Right lung (tissue), 5 donors: ENCODE results near the gene SIGLEC12. TPM values are rescaled to one million over a fixed set of nuclear protein-coding genes. Genes with fewer than 3 reads are reported as not detected.
"Not testable (repeated sequence)": the region's sequence is repeated elsewhere in the genome, so short reads cannot be mapped to it uniquely, and the experiment has no call there.

Source experiments
- DNase-seq, 2 donors: peaks; one replicate each; pipeline ENCODE4 v3.0.0-alpha.2; 2013
- polyA plus RNA-seq, 5 donors: library from polyadenylated mRNA; unstranded; fragments of 120-200 nt; gene quantifications; one replicate each; pipeline versions ENCODE4 v1.2.1 to v1.2.3, GENCODE V29; 2013; ENCODE audit warnings: inconsistent platforms in 1 of 5, low replicate concordance in 1 of 5; ENCODE audit not compliant: insufficient read length in 5 of 5, insufficient read depth in 1 of 5

Gene SIGLEC12
- polyA plus RNA-seq, 5 donors = 0.28 to 0.49 TPM; not detected in 3

DNA sequence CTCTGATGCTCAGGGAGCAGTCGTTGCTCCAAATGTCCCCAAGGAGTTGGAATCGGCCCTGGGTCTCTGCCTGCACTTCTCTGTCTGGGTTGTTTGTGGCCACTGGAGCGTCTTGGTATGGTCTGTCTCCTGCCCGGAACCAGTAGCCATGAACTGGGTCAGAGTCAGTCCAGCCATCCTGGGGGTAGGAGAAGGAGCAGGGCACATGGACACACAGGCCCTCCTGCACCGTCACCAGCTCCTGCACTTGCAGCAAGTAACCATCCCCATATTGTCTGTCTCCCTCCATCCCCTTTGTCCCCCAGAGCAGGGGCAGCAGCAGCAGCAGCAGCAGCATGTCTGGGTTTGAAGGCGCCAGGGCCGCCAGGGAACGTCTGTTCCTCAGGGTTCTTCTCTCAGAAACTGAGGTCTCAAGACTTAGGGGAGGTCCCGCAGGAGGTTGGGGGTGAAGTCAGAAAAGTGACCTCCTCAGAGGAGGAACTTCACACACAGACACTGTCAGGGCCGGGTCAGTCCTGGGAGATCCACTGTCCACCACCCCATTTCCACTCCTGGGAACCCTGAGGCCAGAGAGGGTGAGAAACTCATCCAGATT is 43.5 kb downstream of the SIGLEC12 start, which contains the start of gene SIGLEC8:
Gene SIGLEC8, minus strand, starts transcription at position 404 of the 595 bp plus-strand sequence. Its CDS starts 67 bp downstream, at position 337.
- DNase-seq = no peak

DNA sequence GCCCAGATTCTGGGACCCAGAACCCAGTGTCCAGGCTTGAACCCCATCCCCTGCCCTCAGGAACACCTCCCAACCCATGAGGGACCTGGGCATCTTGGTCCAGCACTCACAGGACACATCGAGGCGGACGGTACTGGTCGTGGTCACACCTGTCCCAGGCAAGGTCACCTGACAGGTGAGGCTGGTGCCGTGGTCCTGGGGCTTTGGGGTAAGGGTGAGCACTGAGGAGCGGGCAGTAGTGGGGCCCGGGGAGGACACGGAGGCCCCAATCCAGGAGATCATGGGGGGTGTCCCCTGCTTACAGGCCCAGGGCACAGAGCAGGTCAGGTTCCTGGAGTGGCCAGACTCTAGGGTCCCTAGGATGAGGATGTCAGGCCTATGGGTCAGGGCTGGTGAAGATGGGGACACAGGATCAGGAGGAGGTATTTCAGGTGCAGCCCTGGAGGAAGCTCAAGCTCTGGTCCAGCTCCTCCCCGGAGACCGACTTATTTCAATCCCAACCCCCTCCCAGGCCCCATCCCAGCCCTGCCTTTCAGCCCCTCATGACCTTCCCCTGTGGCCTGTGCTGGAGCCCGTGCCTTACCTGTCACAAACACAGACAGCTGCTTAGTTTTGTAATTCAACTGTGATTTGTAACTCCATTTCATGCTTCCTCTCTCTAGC is 44.1 kb downstream of the SIGLEC12 start:
- DNase-seq = no peak

DNA sequence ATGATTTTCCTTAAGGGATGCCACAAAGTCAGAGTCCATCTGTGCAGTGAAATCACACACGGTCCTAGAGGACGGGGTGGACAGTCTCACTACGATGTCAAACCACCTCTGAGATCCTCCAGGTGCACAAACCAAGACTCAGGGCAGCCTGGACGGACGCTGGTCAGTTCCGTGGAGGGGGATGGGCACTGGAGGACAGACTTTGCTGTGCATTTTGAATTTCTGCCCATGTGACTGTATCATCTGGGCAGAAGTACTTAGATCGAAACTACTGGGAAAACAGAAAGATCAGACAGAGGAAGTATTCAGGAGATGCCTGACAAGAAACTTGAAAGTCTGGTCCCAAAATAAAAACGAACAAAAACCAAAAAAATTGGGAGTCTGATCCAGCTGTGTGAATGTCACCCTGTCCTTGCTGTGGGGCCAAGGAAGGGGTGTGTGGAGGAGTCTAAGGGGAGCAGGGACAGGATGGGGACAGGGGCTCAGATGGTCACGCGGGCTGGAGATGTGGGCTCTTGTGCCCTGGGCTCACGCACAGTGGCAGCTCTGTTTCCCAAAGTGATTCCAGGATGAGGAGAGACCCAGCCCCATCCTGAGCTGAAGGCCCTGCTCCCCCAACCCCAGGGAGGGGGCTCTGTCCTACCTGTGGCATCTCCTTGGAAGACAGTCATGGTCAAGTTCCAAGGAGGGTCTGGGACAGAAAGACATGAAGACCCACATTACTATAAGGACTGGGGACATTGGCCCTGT is 44.9 kb downstream of the SIGLEC12 start:
- DNase-seq = no peak

DNA sequence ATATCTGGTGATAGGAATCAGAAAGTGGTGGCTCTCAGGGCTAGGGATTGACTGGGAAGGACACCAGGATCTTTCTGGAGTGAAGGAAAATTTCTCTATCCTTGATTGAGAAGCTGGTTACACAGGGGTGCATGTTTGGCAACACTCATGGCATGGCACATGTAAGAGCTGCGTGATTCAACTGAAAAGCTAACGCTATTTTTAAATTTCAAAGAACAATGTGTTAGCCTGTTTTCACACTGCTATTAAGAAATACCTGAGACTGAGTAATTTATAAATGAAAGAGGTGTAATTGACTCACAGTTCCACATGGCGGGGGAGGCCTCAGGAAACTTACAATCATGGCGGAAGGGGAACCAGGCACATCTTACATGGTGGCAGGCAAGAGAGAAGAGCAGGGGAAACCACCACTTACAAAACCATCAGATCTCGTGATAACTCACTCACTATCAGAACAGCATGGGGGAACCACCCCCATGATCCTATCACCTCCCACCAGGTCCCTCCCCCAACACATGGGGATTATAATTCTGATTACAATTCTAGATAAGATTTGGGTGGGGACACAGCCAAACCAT is 50.8 kb downstream of the SIGLEC12 start:
- DNase-seq = no peak

DNA sequence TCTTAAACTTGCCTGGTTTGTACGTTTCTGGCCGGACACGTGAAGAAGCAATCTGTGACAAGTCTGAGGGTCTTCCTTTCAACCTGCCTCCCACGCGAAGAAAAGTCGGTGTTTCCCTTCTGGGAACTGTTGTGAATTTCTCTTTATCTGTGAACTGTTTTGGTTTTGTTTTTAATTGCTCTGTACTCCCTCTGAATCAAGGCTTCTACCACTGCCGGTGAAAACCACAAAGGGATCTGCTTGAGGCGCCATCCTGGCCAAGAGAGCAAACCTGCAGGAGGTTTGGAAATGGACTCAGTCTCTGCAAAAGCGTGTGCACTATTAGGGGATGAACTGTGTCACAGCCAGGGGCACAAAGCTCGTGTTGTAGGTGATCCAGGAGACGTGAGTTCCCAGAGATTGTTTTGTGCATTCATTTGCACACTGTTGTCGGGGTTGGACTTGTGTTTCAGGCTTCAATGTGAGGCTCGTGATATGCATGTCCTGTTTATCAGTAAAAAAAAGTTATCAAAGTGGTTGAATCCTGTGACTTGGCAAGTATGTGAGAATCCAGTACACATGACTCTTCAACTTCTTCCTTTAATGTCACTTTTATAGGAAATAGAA is 53.1 kb downstream of the SIGLEC12 start:
- no peak for DNase-seq

DNA sequence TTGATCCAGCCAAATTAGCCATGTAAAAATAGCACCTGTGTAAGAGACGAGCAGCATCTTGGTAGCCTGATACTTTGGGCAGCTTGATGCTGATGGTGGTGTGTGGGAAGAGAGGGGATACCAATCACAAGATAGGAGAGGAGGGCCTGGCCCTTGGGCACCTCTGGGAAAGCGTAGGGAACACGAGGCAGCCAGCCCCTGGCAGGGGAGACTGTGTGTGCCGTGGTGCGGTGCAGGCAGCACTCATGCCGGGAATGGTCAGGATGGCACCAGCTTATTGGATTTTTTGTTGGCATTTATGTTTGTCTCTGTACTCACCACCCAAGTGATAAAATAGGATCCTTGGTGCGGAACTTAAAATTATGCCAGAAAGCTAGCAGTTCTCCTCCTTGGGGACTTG is 53.6 kb downstream of the SIGLEC12 start:
- no peak for DNase-seq

DNA sequence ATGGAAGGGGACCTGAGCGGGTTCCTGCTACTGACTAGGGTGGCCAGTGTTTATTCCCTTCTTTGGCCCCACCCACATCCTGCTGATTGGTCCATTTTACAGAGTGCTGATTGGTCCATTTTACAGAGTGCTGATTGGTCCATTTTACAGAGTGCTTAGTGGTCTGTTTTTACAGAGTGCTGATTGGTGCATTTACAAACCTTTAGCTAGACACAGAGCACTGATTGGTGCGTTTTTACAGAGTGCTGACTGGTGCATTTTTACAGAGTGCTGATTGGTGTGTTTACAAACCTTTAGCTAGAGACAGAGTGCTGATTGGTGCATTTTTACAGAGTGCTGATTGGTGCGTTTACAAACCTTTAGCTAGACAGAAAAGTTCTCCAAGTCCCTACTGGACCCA is 54.1 kb downstream of the SIGLEC12 start:
- DNase-seq = not testable (repeated sequence)

DNA sequence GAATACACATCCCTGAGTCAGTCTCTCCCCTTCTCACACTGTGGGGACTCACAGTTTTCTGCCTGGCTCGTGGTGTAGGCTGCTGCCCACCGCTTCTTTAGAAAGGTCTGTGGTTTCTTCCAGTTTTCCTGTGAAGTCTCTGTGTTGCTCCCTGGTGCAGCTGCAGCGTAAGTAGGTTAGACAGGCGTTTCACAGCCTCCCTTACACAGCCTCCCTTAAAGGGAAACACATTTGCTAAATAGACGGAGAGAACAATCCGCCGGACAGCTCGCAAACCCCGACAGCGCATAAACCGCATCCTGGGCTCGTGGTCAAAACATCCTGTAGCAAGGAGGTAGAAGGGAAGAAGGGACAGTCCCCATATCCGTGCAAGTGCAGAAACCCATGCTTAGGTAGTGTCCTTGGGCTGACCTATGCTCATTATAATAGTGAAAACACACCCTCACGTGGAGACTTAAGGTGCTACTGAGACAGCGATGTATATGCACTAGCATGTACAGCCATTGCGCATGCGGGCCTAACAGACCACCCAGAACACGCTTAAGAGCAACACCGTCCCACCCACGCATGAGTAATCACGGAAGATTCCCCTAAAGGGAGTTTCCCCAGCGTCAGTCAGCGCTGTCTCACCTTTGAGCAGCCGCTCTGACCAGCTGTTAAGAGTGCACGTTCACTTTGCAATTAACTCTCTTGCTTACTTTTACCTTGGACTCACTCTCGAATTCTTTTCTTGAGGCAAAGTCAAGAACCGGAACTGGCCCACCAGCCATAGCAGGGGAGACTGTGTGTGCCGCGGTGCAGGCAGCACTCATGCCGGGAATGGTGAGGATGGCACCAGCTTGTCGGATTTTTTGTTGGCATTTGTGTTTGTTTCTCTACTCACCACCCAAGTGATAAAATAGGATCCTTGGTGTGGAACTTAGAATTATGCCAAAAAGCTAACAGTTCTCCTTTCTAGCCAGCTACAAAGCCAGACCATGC is 59.9 kb downstream of the SIGLEC12 start:
- DNase-seq = no peak

Other genes starting within 250 kb of the SIGLEC12 start
- gene IGLON5, start 190.2 kb downstream of the SIGLEC12 start, polyA plus RNA-seq = 1 to 10 TPM in 4 of 5 donors, under 1 TPM in 1; 0.63 to 2.5 (median 2.1) TPM
- 1 to 10 TPM; 3.2 to 5.3 (median 3.8) TPM for gene VSIG10L, start 159.7 kb downstream of the SIGLEC12 start, polyA plus RNA-seq
- 10 to 100 TPM; 37.7 to 56.2 (median 43.0) TPM for gene ETFB, start 135.4 kb downstream of the SIGLEC12 start, polyA plus RNA-seq
- 1 to 10 TPM in 4 of 5 donors, under 1 TPM in 1; 0.83 to 2.2 (median 1.6) TPM for gene CLDND2, start 132.8 kb downstream of the SIGLEC12 start, polyA plus RNA-seq
- 1 to 10 TPM; 3.2 to 8.0 (median 5.7) TPM for gene NKG7, start 129.1 kb downstream of the SIGLEC12 start, polyA plus RNA-seq
- gene LIM2, start 113.8 kb downstream of the SIGLEC12 start, polyA plus RNA-seq = not detected
- under 1 TPM; 0.12 to 0.28 (median 0.23) TPM for gene C19orf84, start 111.2 kb downstream of the SIGLEC12 start, polyA plus RNA-seq
- gene SIGLEC10, start 84.2 kb downstream of the SIGLEC12 start, polyA plus RNA-seq = 1 to 10 TPM in 4 of 5 donors, under 1 TPM in 1; 0.91 to 1.7 (median 1.4) TPM
- gene SIGLEC8, start 43.3 kb downstream of the SIGLEC12 start, polyA plus RNA-seq = under 1 TPM in 2 of 5 donors, not detected in 3; 0.05 to 0.06 TPM
- gene CEACAM18, start 23.3 kb downstream of the SIGLEC12 start, polyA plus RNA-seq = not detected
- gene SIGLEC6, start 29.9 kb upstream of the SIGLEC12 start, polyA plus RNA-seq = under 1 TPM in 4 of 5 donors, not detected in 1; 0.13 to 0.32 (median 0.23) TPM
- gene ZNF175, start 69.5 kb upstream of the SIGLEC12 start, polyA plus RNA-seq = 10 to 100 TPM; 11.1 to 22.4 (median 19.3) TPM
- 1 to 10 TPM in 1 of 5 donors, under 1 TPM in 3, not detected in 1; 0.31 to 1.2 (median 0.50) TPM for gene SIGLEC5, start 128.6 kb upstream of the SIGLEC12 start, polyA plus RNA-seq
- 1 to 10 TPM in 4 of 5 donors, under 1 TPM in 1; 0.90 to 3.0 (median 2.2) TPM for gene SIGLEC14, start 145.0 kb upstream of the SIGLEC12 start, polyA plus RNA-seq
- 10 to 100 TPM; 14.7 to 21.7 (median 20.5) TPM for gene SPACA6, start 191.5 kb upstream of the SIGLEC12 start, polyA plus RNA-seq
- gene HAS1, start 222.2 kb upstream of the SIGLEC12 start, polyA plus RNA-seq = 1 to 10 TPM in 1 of 5 donors, under 1 TPM in 4; 0.20 to 1.4 (median 0.36) TPM